HepG2 (cell line): ENCODE data around the gene SBNO1. TPM values are rescaled to one million over a fixed set of nuclear protein-coding genes. Genes with fewer than 3 reads are reported as not detected.

Experiments used
- ASH2L ChIP-seq: fragments of 300-600, 200-600 bp; sonication (generic); IDR thresholded peaks from 2 replicates; pipeline ENCODE4 v1.7.0; 2017; ENCODE audit warnings: low read depth, mild to moderate bottlenecking, moderate library complexity, mixed read lengths, low read length; ENCODE audit not compliant: insufficient read length
- CBFB ChIP-seq: sonication (generic); formaldehyde crosslinking; IDR thresholded peaks from 2 replicates; pipeline ENCODE4 v1.4.0; 2020; ENCODE audit warnings: missing genetic modification reagents
- CEBPB ChIP-seq: IDR thresholded peaks from 2 replicates; pipeline ENCODE4 v1.6.1; 2011; ENCODE audit warnings: low read depth, low read length, improper control_type of control experiment, borderline replicate concordance
- DNMT3B ChIP-seq: conservative IDR thresholded peaks from 2 replicates; pipeline ENCODE4 v1.6.1; 2016; ENCODE audit warnings: missing biosample characterization, control low read depth
- NR2F6 ChIP-seq, 2 experiments: IDR thresholded peaks; 2 replicates each; pipeline ENCODE4 v1.6.1; 2016; ENCODE audit warnings: antibody characterized with exemption in 1 of 2, mild to moderate bottlenecking in 1 of 2
- SP4 ChIP-seq: sonication (generic); formaldehyde crosslinking; IDR thresholded peaks from 2 replicates; pipeline ENCODE4 v1.8.1; 2023; ENCODE audit warnings: mild to moderate bottlenecking, missing genetic modification reagents
- TOE1 ChIP-seq: sonication (generic); formaldehyde crosslinking; IDR thresholded peaks from 2 replicates; pipeline ENCODE4 v1.4.0; 2020; ENCODE audit warnings: mild to moderate bottlenecking, missing genetic modification reagents
- ZNF3 ChIP-seq: IDR thresholded peaks from 2 replicates; pipeline ENCODE4 v1.7.0; 2017; ENCODE audit warnings: inconsistent platforms
- ZNF317 ChIP-seq: sonication (generic); formaldehyde crosslinking; IDR thresholded peaks from 2 replicates; pipeline ENCODE4 v1.5.0; 2020; ENCODE audit warnings: mild to moderate bottlenecking, missing genetic modification reagents
- ZNF619 ChIP-seq: sonication (generic); formaldehyde crosslinking; IDR thresholded peaks from 2 replicates; pipeline ENCODE4 v1.4.0; 2020; ENCODE audit warnings: mild to moderate bottlenecking, missing genetic modification reagents
- ZNF7 ChIP-seq: IDR thresholded peaks from 2 replicates; pipeline ENCODE4 v1.6.1; 2016; ENCODE audit warnings: missing biosample characterization, missing genetic modification reagents
- ZNF75D ChIP-seq: sonication (generic); formaldehyde crosslinking; IDR thresholded peaks from 2 replicates; pipeline ENCODE4 v1.8.1; 2023; ENCODE audit warnings: missing genetic modification reagents, mild to moderate bottlenecking, borderline replicate concordance
- ZZZ3 ChIP-seq: sonication (generic); formaldehyde crosslinking; IDR thresholded peaks from 2 replicates; pipeline ENCODE4 v1.4.0; 2020; ENCODE audit warnings: missing genetic modification reagents, mild to moderate bottlenecking, borderline replicate concordance
- polyA plus RNA-seq, 8 experiments: library from polyadenylated mRNA; depleted of rRNA in 3 of 8; stranded (reverse) in 7 of 8; unstranded in 1 of 8; fragments of >200 nt; fragmentation: Illumina TruSeq in 4 of 8; extraction: Trizol in 4 of 8; gene quantifications; 2 replicates each; pipeline versions ENCODE4 v1.2.1 to v1.2.3, GENCODE V29; 2011 to 2016; ENCODE audit warnings: low read depth in 4 of 8, missing spikeins in 1 of 8, mixed read lengths in 1 of 8; ENCODE audit not compliant: insufficient read depth in 1 of 8
- total RNA-seq, 5 experiments: library from RNA; depleted of rRNA; stranded (reverse); fragments of >200 nt; fragmentation: Illumina TruSeq; extraction: Trizol; gene quantifications; 2 replicates each; pipeline ENCODE4 v1.2.3, GENCODE V29; 2016; ENCODE audit warnings: low read depth in 1 of 5
- TF ChIP-seq, protein P1 (sequence below): sonication (generic); formaldehyde crosslinking; IDR thresholded peaks from 2 replicates; pipeline ENCODE4 v1.5.1; 2020; ENCODE audit warnings: mild to moderate bottlenecking, missing genetic modification reagents, moderate library complexity
- TF ChIP-seq, protein P2 (sequence below): sonication (generic); formaldehyde crosslinking; IDR thresholded peaks from 2 replicates; pipeline ENCODE4 v1.5.0; 2020; ENCODE audit warnings: missing genetic modification reagents
- TF ChIP-seq, protein P3 (sequence below): fragments of 450-650 bp; IDR thresholded peaks from 2 replicates; pipeline ENCODE4 v1.6.1; 2017
- TF ChIP-seq, protein P4 (sequence below): sonication (generic); formaldehyde crosslinking; IDR thresholded peaks from 2 replicates; pipeline ENCODE4 v1.4.0; 2020; ENCODE audit warnings: missing genetic modification reagents, borderline replicate concordance
- TF ChIP-seq, protein P5 (sequence below): sonication (generic); formaldehyde crosslinking; IDR thresholded peaks from 2 replicates; pipeline ENCODE4 v1.4.0; 2020; ENCODE audit warnings: missing genetic modification reagents

SBNO1 gene
- total and polyA plus RNA-seq, 2 of the 13 experiments (the other 11 are each of a cell fraction or from before 2014, with no cell fraction given): 10.9 to 40.2 TPM

DNA sequence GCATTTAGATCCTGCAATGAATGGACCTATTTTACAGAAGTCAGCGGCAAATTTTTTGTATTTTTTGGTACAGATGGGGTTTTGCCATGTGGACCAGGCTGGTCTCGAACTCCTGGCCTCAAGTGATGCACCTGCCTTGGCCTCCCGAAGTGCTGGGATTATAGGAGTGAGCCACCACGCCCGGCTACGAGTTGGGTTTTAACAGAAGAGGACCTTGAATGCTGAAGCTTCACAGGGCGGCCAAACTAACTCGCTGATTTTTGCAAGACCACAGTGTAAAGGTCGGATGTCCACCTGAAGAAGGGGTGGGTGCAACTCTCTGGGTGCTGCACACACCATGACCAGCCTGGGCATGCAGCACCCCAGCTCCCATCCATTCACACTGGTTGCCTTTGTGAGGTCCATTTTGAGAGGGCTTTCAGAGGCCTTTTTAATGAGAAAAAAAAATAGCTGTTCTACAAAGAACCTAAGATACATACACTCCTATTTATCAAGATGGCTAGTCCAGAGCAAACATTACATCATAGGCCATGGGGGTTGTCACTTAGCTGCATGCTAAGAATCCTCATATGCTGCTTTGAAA lies 71.4 kb downstream of the SBNO1 start (continued):
- TF ChIP-seq, protein P1, sequence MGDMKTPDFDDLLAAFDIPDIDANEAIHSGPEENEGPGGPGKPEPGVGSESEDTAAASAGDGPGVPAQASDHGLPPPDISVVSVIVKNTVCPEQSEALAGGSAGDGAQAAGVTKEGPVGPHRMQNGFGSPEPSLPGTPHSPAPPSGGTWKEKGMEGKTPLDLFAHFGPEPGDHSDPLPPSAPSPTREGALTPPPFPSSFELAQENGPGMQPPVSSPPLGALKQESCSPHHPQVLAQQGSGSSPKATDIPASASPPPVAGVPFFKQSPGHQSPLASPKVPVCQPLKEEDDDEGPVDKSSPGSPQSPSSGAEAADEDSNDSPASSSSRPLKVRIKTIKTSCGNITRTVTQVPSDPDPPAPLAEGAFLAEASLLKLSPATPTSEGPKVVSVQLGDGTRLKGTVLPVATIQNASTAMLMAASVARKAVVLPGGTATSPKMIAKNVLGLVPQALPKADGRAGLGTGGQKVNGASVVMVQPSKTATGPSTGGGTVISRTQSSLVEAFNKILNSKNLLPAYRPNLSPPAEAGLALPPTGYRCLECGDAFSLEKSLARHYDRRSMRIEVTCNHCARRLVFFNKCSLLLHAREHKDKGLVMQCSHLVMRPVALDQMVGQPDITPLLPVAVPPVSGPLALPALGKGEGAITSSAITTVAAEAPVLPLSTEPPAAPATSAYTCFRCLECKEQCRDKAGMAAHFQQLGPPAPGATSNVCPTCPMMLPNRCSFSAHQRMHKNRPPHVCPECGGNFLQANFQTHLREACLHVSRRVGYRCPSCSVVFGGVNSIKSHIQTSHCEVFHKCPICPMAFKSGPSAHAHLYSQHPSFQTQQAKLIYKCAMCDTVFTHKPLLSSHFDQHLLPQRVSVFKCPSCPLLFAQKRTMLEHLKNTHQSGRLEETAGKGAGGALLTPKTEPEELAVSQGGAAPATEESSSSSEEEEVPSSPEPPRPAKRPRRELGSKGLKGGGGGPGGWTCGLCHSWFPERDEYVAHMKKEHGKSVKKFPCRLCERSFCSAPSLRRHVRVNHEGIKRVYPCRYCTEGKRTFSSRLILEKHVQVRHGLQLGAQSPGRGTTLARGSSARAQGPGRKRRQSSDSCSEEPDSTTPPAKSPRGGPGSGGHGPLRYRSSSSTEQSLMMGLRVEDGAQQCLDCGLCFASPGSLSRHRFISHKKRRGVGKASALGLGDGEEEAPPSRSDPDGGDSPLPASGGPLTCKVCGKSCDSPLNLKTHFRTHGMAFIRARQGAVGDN (CRISPR knock-in tag): peak; percentile 61
- peak; percentile 53; the same call in 1 of the 2 replicates for TF ChIP-seq ZNF317 (CRISPR knock-in tag)
- TF ChIP-seq CEBPB: no peak
- TF ChIP-seq ZNF3 (CRISPR knock-in tag): no peak
- TF ChIP-seq ZZZ3: no peak
- no peak for TF ChIP-seq SP4 (CRISPR knock-in tag)
- TF ChIP-seq, protein P2, sequence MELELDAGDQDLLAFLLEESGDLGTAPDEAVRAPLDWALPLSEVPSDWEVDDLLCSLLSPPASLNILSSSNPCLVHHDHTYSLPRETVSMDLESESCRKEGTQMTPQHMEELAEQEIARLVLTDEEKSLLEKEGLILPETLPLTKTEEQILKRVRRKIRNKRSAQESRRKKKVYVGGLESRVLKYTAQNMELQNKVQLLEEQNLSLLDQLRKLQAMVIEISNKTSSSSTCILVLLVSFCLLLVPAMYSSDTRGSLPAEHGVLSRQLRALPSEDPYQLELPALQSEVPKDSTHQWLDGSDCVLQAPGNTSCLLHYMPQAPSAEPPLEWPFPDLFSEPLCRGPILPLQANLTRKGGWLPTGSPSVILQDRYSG (CRISPR knock-in tag): no peak
- TF ChIP-seq CBFB (CRISPR knock-in tag): 0 out of 2 replicates have a peak, but pooled peaks have one; percentile 14
- TF ChIP-seq TOE1: no peak
- no peak for TF ChIP-seq DNMT3B (CRISPR knock-in tag)
- TF ChIP-seq, protein P3, sequence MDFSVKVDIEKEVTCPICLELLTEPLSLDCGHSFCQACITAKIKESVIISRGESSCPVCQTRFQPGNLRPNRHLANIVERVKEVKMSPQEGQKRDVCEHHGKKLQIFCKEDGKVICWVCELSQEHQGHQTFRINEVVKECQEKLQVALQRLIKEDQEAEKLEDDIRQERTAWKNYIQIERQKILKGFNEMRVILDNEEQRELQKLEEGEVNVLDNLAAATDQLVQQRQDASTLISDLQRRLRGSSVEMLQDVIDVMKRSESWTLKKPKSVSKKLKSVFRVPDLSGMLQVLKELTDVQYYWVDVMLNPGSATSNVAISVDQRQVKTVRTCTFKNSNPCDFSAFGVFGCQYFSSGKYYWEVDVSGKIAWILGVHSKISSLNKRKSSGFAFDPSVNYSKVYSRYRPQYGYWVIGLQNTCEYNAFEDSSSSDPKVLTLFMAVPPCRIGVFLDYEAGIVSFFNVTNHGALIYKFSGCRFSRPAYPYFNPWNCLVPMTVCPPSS: no peak
- TF ChIP-seq, protein P4, sequence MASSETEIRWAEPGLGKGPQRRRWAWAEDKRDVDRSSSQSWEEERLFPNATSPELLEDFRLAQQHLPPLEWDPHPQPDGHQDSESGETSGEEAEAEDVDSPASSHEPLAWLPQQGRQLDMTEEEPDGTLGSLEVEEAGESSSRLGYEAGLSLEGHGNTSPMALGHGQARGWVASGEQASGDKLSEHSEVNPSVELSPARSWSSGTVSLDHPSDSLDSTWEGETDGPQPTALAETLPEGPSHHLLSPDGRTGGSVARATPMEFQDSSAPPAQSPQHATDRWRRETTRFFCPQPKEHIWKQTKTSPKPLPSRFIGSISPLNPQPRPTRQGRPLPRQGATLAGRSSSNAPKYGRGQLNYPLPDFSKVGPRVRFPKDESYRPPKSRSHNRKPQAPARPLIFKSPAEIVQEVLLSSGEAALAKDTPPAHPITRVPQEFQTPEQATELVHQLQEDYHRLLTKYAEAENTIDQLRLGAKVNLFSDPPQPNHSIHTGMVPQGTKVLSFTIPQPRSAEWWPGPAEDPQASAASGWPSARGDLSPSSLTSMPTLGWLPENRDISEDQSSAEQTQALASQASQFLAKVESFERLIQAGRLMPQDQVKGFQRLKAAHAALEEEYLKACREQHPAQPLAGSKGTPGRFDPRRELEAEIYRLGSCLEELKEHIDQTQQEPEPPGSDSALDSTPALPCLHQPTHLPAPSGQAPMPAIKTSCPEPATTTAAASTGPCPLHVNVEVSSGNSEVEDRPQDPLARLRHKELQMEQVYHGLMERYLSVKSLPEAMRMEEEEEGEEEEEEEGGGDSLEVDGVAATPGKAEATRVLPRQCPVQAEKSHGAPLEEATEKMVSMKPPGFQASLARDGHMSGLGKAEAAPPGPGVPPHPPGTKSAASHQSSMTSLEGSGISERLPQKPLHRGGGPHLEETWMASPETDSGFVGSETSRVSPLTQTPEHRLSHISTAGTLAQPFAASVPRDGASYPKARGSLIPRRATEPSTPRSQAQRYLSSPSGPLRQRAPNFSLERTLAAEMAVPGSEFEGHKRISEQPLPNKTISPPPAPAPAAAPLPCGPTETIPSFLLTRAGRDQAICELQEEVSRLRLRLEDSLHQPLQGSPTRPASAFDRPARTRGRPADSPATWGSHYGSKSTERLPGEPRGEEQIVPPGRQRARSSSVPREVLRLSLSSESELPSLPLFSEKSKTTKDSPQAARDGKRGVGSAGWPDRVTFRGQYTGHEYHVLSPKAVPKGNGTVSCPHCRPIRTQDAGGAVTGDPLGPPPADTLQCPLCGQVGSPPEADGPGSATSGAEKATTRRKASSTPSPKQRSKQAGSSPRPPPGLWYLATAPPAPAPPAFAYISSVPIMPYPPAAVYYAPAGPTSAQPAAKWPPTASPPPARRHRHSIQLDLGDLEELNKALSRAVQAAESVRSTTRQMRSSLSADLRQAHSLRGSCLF (CRISPR knock-in tag): no peak
- peak; percentile 43; the same call in 1 of the 2 replicates for TF ChIP-seq NR2F6 (IDR thresholded peaks at IDR 0.05)
- TF ChIP-seq NR2F6 (CRISPR knock-in tag; IDR thresholded peaks at IDR 0.05): no peak; the same call in 1 of the 2 replicates
- TF ChIP-seq ZNF75D: no peak
- TF ChIP-seq ZNF7 (CRISPR knock-in tag): no peak
- TF ChIP-seq, protein P5, sequence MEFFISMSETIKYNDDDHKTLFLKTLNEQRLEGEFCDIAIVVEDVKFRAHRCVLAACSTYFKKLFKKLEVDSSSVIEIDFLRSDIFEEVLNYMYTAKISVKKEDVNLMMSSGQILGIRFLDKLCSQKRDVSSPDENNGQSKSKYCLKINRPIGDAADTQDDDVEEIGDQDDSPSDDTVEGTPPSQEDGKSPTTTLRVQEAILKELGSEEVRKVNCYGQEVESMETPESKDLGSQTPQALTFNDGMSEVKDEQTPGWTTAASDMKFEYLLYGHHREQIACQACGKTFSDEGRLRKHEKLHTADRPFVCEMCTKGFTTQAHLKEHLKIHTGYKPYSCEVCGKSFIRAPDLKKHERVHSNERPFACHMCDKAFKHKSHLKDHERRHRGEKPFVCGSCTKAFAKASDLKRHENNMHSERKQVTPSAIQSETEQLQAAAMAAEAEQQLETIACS (CRISPR knock-in tag): no peak
- peak; percentile 18 for TF ChIP-seq ASH2L
- TF ChIP-seq ZNF619: no peak
